OCI-LY3 (cell line): ENCODE data around the gene CCDC185.

ENCODE experiments used
- H2AFZ ChIP-seq: fragments of 200-600, 300-600 bp; shearing (Covaris generic); 2 replicates; pipeline ENCODE4 v1.6.0; 2014; ENCODE audit warnings: antibody characterized with exemption, low read depth, low read length
- H3K27ac ChIP-seq: fragments of 200-600, 300-600 bp; sonication (generic); 2 replicates; pipeline ENCODE4 v1.5.1; 2014; ENCODE audit warnings: mild to moderate bottlenecking, low read length, moderate library complexity, mixed read lengths
- H3K27me3 ChIP-seq: fragments of 200-600, 300-600 bp; sonication (generic); 2 replicates; pipeline ENCODE4 v1.6.1; 2014; ENCODE audit warnings: low read depth, low read length, mixed read lengths
- H3K36me3 ChIP-seq: fragments of 200-600, 300-600 bp; sonication (generic); replicated peaks from 2 replicates; pipeline ENCODE3; 2014; ENCODE audit warnings: low read depth, low read length, mixed read lengths
- H3K4me1 ChIP-seq: fragments of 300-600, 200-600 bp; sonication (generic); 2 replicates; pipeline ENCODE4 v1.6.1; 2014; ENCODE audit warnings: low read length, mixed read lengths
- H3K4me2 ChIP-seq: fragments of 200-600, 300-600 bp; sonication (generic); 2 replicates; pipeline ENCODE4 v1.6.1; 2014; ENCODE audit warnings: low read length, mixed read lengths
- H3K4me3 ChIP-seq: fragments of 300-600, 200-600 bp; sonication (generic); 2 replicates; pipeline ENCODE4 v1.5.1; 2014; ENCODE audit warnings: antibody characterized with exemption, mild to moderate bottlenecking, low read length, moderate library complexity
- H3K79me2 ChIP-seq: fragments of 300-600, 200-600 bp; shearing (Covaris generic); 2 replicates; pipeline ENCODE4 v1.6.1; 2014; ENCODE audit warnings: mild to moderate bottlenecking, low read length, mixed read lengths
- H3K9ac ChIP-seq: fragments of 300-600, 200-600 bp; shearing (Covaris generic); 2 replicates; pipeline ENCODE4 v1.6.0; 2014; ENCODE audit warnings: mild to moderate bottlenecking, low read length, moderate library complexity
- H3K9me3 ChIP-seq: fragments of 200-600, 300-600 bp; shearing (Covaris generic); 2 replicates; pipeline ENCODE4 v1.6.1; 2014; ENCODE audit warnings: low read length, mixed read lengths; ENCODE audit not compliant: insufficient read depth
- H4K20me1 ChIP-seq: fragments of 200-600, 300-600 bp; sonication (generic); 2 replicates; pipeline ENCODE4 v1.6.1; 2016; ENCODE audit warnings: low read length, mixed read lengths; ENCODE audit not compliant: insufficient read depth
- CTCF ChIP-seq: fragments of 200-600, 300-600 bp; sonication (generic); IDR thresholded peaks from 2 replicates; pipeline ENCODE4 v1.5.1; 2014; ENCODE audit warnings: antibody characterized with exemption, low read length, low read depth
- EZH2phosphoT487 ChIP-seq: fragments of 200-600 bp; shearing (Covaris generic); IDR thresholded peaks from 2 replicates; pipeline ENCODE4 v1.6.1; 2018; ENCODE audit warnings: antibody characterized with exemption, mixed run types, low read depth

CCDC185 gene

GRCh38 chr1:223411309-223411708 is 18.1 kb downstream of the CCDC185 start:
- no peaks in the 10 kb centered on the region for H4K20me1 ChIP-seq
- no peaks in the 10 kb centered on the region for H3K4me1 ChIP-seq

GRCh38 chr1:223411710-223412109 is 18.5 kb downstream of the CCDC185 start:
- H3K9me3 ChIP-seq = no peaks in the 10 kb centered on the region
- no peaks in the 10 kb centered on the region for H3K79me2 ChIP-seq
- peaks cover 32% of the 10 kb centered on the region for H3K27me3 ChIP-seq
- TF ChIP-seq EZH2phosphoT487 = no peak
- no peak for TF ChIP-seq CTCF
- H3K9ac ChIP-seq = no peak overlapping the region
- H2AFZ ChIP-seq = no peak overlapping the region
- no peak overlapping the region for H3K27ac ChIP-seq
- H3K36me3 ChIP-seq = no peaks in the 10 kb centered on the region
- H4K20me1 ChIP-seq = no peaks in the 10 kb centered on the region
- H3K4me1 ChIP-seq = no peaks in the 10 kb centered on the region
- no peak overlapping the region for H3K4me2 ChIP-seq
- H3K4me3 ChIP-seq = no peak overlapping the region

More at GRCh38 chr1:223411309-223411708, 18.1 kb downstream of the CCDC185 start:
- H3K79me2 ChIP-seq = no peaks in the 10 kb centered on the region
- no peak overlapping the region for H3K4me3 ChIP-seq
- H2AFZ ChIP-seq = no peak overlapping the region
- H3K4me2 ChIP-seq = no peak overlapping the region
- H3K27ac ChIP-seq = no peak overlapping the region
- H3K9me3 ChIP-seq = no peaks in the 10 kb centered on the region
- H3K27me3 ChIP-seq = peaks cover 32% of the 10 kb centered on the region
- no peaks in the 10 kb centered on the region for H3K36me3 ChIP-seq
- no peak overlapping the region for H3K9ac ChIP-seq
- TF ChIP-seq EZH2phosphoT487 (no peak), CTCF (no peak)

GRCh38 chr1:223413216-223413615 is 20.0 kb downstream of the CCDC185 start:
- Histone ChIP-seq H3K27ac (no peak overlapping the region), H2AFZ (no peak overlapping the region), H4K20me1 (no peaks in the 10 kb centered on the region), H3K4me2 (no peak overlapping the region), H3K36me3 (no peaks in the 10 kb centered on the region), H3K9me3 (no peaks in the 10 kb centered on the region), H3K27me3 (peaks cover 39% of the 10 kb centered on the region), H3K4me1 (no peaks in the 10 kb centered on the region), H3K4me3 (no peak overlapping the region), H3K9ac (no peak overlapping the region), H3K79me2 (no peaks in the 10 kb centered on the region)
- TF ChIP-seq EZH2phosphoT487 (no peak), CTCF (no peak)

- Histone ChIP-seq H3K4me1 (no peaks in the 10 kb centered on the region), H3K36me3 (no peaks in the 10 kb centered on the region), H3K27ac (no peak overlapping the region), H3K4me2 (no peak overlapping the region), H3K79me2 (no peaks in the 10 kb centered on the region), H4K20me1 (no peaks in the 10 kb centered on the region), H3K4me3 (no peak overlapping the region), H3K27me3 (peaks cover 33% of the 10 kb centered on the region), H3K9me3 (no peaks in the 10 kb centered on the region), H3K9ac (no peak overlapping the region), H2AFZ (no peak overlapping the region)
- no peak for TF ChIP-seq EZH2phosphoT487
Observed at GRCh38 chr1:223417444-223417843, 24.2 kb downstream of the CCDC185 start.
